GM12891 (cell line): ENCODE measurements around the gene BLMH.

ENCODE experiments used
- POLR2A ChIP-seq: IDR thresholded peaks from 2 replicates; pipeline ENCODE4 v1.6.1; 2011; ENCODE audit warnings: low read depth, low read length, control low read depth
- POLR2AphosphoS5 ChIP-seq: IDR thresholded peaks from 2 replicates; pipeline ENCODE4 v1.6.1; 2011; ENCODE audit warnings: low read depth, low read length, control low read depth
- SPI1 ChIP-seq: IDR thresholded peaks from 2 replicates; pipeline ENCODE4 v1.6.1; 2011; ENCODE audit warnings: low read depth, low read length, control low read depth
- TAF1 ChIP-seq: IDR thresholded peaks from 2 replicates; pipeline ENCODE4 v1.6.1; 2011; ENCODE audit warnings: low read depth, low read length, control low read depth

- TF ChIP-seq POLR2A (no peak), TAF1 (no peak), POLR2AphosphoS5 (no peak), SPI1 (no peak)
These were observed 17.8 kb upstream of the BLMH start for GRCh38 chr17:30309591-30309990.
